PC-9 (cell line): ENCODE data around the gene GKN1. TPM values are rescaled to one million over a fixed set of nuclear protein-coding genes. Genes with fewer than 3 reads are reported as not detected.
A peak's percentile ranks its signal among the peaks of the same experiment; 100 is the strongest.

Experiments used
- BruUV-seq: library from RNA; stranded (reverse); fragments of 400-500 nt; replicated peaks from 2 replicates; lab custom pipeline; 2021; lab: Mats Ljungman, UMichigan
- CTCF ChIA-PET: fragments of 300-600 bp; sonication (Branson Sonifier 250); formaldehyde crosslinking; loops from one replicate; lab custom pipeline; 2022; ENCODE audit warnings: antibody characterized with exemption; lab: Charles Lee
- POLR2A ChIA-PET: fragments of 300-600 bp; sonication (Branson Sonifier 250); formaldehyde crosslinking; loops from one replicate; lab custom pipeline; 2022; ENCODE audit warnings: antibody characterized with exemption; ENCODE audit not compliant: unreplicated experiment; lab: Charles Lee
- DNase-seq, 2 experiments: peaks; one replicate each; pipeline versions ENCODE4 v3.0.0 to v3.0.0-alpha.2; 2015 to 2022; ENCODE audit warnings: mixed read lengths in 1 of 2
- H2AFZ ChIP-seq: fragments of 200-600 bp; sonication (generic); 2 replicates; pipeline ENCODE4 v1.8.1; 2017; ENCODE audit warnings: antibody characterized with exemption
- H3F3A ChIP-seq: fragments of 200-600 bp; sonication (generic); 2 replicates; pipeline ENCODE4 v1.8.1; 2017; ENCODE audit warnings: antibody characterized with exemption, mild to moderate bottlenecking, low read depth; ENCODE audit not compliant: insufficient read depth
- H3K27ac ChIP-seq: fragments of 200-600 bp; sonication (generic); 2 replicates; pipeline ENCODE4 v1.6.1; 2016; ENCODE audit warnings: mixed run types
- H3K27me3 ChIP-seq: fragments of 200-600 bp; sonication (generic); 2 replicates; pipeline ENCODE4 v1.6.1; 2016; ENCODE audit warnings: low read depth, mixed run types; ENCODE audit not compliant: insufficient read depth
- H3K36me3 ChIP-seq: fragments of 200-600 bp; sonication (generic); 2 replicates; pipeline ENCODE4 v1.6.1; 2016; ENCODE audit warnings: low read depth, mixed run types
- H3K4me1 ChIP-seq: fragments of 200-600 bp; sonication (generic); replicated peaks from 2 replicates; pipeline ENCODE4 v1.6.1; 2016; ENCODE audit warnings: mixed run types; ENCODE audit not compliant: insufficient read depth
- H3K4me2 ChIP-seq: fragments of 200-600 bp; sonication (generic); 2 replicates; pipeline ENCODE4 v1.6.1; 2017; ENCODE audit warnings: mixed run types
- H3K4me3 ChIP-seq: fragments of 200-600 bp; sonication (generic); 2 replicates; pipeline ENCODE4 v1.6.1; 2016; ENCODE audit warnings: mixed run types
- H3K79me2 ChIP-seq: fragments of 200-600 bp; sonication (generic); 2 replicates; pipeline ENCODE4 v1.6.1; 2017; ENCODE audit warnings: low read depth, mixed run types
- H3K9me2 ChIP-seq: fragments of 200-600 bp; sonication (generic); 2 replicates; pipeline ENCODE4 v1.8.1; 2017; ENCODE audit warnings: mild to moderate bottlenecking; ENCODE audit not compliant: insufficient read depth
- H3K9me3 ChIP-seq: fragments of 200-600 bp; sonication (generic); 2 replicates; pipeline ENCODE4 v1.8.1; 2016; ENCODE audit warnings: low read depth; ENCODE audit not compliant: insufficient read depth
- H4K20me1 ChIP-seq: fragments of 200-600 bp; sonication (generic); 2 replicates; pipeline ENCODE4 v1.8.1; 2017; ENCODE audit not compliant: insufficient read depth
- EZH2 ChIP-seq: fragments of 200-600 bp; sonication (generic); IDR thresholded peaks from 2 replicates; pipeline ENCODE4 v1.8.0; 2017; ENCODE audit warnings: antibody characterized with exemption, low read depth
- intact Hi-C: fragments of 100-400 bp; cut with micrococcal nuclease; formaldehyde crosslinking; loops from one replicate; pipeline ENCODE4 v1.10.0; 2022; ENCODE audit not compliant: unreplicated experiment
- total RNA-seq: library from RNA; stranded (reverse); gene quantifications from 2 replicates; pipeline ENCODE4 v1.2.3, GENCODE V29; 2021
- TF ChIP-seq, protein P1 (sequence below): fragments of 200-600 bp; sonication (generic); conservative IDR thresholded peaks from 2 replicates; pipeline ENCODE4 v1.6.1; 2017; ENCODE audit warnings: mixed run types, antibody characterized with exemption, mild to moderate bottlenecking, moderate library complexity

The GKN1 gene
- total RNA-seq, 1 experiment from 2014 or later, result not detected

GRCh38 chr2:68993660-68994059, 19.2 kb downstream of the GKN1 start:
- no peaks in the 10 kb centered on the region for H3K9me2 ChIP-seq
- intact Hi-C loops, result no loop called here
- ChIA-PET POLR2A (no interaction called here), CTCF (interaction anchor here (0.6 kb wide), 1 partner anchor 1299 kb away, joined by 4 read pairs; no protein-coding TSS in a partner anchor)
- no peaks in the 10 kb centered on the region for H3K79me2 ChIP-seq
- H4K20me1 ChIP-seq, result no peaks in the 10 kb centered on the region
- BruUV-seq, result no TSS peak
- H3K27me3 ChIP-seq, result no peaks in the 10 kb centered on the region
- H3F3A ChIP-seq, result no peaks in the 10 kb centered on the region
- TF ChIP-seq EZH2, result no peak
- TF ChIP-seq, protein P1, sequence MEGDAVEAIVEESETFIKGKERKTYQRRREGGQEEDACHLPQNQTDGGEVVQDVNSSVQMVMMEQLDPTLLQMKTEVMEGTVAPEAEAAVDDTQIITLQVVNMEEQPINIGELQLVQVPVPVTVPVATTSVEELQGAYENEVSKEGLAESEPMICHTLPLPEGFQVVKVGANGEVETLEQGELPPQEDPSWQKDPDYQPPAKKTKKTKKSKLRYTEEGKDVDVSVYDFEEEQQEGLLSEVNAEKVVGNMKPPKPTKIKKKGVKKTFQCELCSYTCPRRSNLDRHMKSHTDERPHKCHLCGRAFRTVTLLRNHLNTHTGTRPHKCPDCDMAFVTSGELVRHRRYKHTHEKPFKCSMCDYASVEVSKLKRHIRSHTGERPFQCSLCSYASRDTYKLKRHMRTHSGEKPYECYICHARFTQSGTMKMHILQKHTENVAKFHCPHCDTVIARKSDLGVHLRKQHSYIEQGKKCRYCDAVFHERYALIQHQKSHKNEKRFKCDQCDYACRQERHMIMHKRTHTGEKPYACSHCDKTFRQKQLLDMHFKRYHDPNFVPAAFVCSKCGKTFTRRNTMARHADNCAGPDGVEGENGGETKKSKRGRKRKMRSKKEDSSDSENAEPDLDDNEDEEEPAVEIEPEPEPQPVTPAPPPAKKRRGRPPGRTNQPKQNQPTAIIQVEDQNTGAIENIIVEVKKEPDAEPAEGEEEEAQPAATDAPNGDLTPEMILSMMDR, result no peak
- no peak overlapping the region for H3K4me3 ChIP-seq
- no peak overlapping the region for H3K27ac ChIP-seq
- no peak overlapping the region for H3K4me2 ChIP-seq
- H3K4me1 ChIP-seq, result no peaks in the 10 kb centered on the region
- H3K9me3 ChIP-seq, result no peaks in the 10 kb centered on the region
- H3K36me3 ChIP-seq, result no peaks in the 10 kb centered on the region
- DNase-seq, result no peak
- H2AFZ ChIP-seq, result no peak overlapping the region

DNA sequence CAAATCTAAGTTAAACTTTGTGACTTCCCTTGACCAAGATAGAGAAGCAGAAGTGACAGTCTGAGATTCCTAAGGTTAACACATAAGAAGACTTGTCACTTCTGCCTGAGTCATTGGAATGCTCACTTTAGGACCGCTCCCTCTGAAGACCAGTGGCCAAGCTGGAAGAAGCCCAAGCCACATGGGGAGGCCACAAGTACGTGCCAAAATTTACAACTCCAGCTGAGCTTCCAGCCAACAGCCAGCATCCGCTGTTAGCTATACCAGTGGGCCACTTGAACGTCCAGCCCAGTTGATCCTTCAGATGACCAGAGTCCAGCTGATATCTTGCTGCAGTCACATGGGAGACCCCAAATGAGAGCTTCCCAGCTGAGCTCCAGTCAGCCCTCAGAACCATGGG, 20.4 kb downstream of the GKN1 start:
- H3K9me2 ChIP-seq, result no peaks in the 10 kb centered on the region
- no peak overlapping the region for H3K4me2 ChIP-seq
- no peaks in the 10 kb centered on the region for H3K27me3 ChIP-seq
- no peaks in the 10 kb centered on the region for H3K79me2 ChIP-seq
- H2AFZ ChIP-seq, result no peak overlapping the region
- H3K4me1 ChIP-seq, result no peaks in the 10 kb centered on the region
- BruUV-seq, result no TSS peak
- no peaks in the 10 kb centered on the region for H3F3A ChIP-seq
- DNase-seq, result peak; percentile 43 to 60
- POLR2A ChIA-PET, result interaction anchor here (0.7 kb wide), 1 partner anchor 352 kb away, joined by 6 read pairs; no protein-coding TSS in a partner anchor
- CTCF ChIA-PET, result no interaction called here
- no peak for TF ChIP-seq EZH2
- TF ChIP-seq, protein P1, result no peak
- H3K36me3 ChIP-seq, result no peaks in the 10 kb centered on the region
- intact Hi-C loops, result no loop called here
- no peak overlapping the region for H3K4me3 ChIP-seq
- H3K9me3 ChIP-seq, result no peaks in the 10 kb centered on the region
- no peaks in the 10 kb centered on the region for H4K20me1 ChIP-seq
- no peak overlapping the region for H3K27ac ChIP-seq

DNA sequence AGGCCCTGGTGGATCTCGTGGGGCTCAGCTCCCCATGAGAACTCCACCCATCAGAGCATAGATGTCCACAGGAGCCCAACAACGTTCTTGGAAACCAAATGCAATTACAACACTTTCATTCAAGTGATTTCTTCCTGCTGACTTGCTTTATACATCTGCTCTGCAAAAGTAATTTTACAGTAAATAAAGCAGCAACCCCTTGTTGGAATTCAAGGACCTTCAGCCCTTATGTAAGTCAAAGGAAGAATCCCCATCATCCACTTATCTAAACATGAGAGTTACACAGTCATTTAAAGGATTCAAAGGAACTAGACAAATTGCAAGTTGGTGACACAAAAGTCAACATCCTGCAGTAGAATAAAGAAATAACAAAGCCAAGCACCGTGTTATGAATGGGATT, 21.5 kb downstream of the GKN1 start:
- ChIA-PET CTCF (interaction anchor here (0.7 kb wide), 1 partner anchor 82 kb away, joined by 4 read pairs; no protein-coding TSS in a partner anchor), POLR2A (no interaction called here)
- Histone ChIP-seq H3K4me2 (no peak overlapping the region), H3K9me2 (no peaks in the 10 kb centered on the region), H3K27me3 (no peaks in the 10 kb centered on the region), H3K27ac (no peak overlapping the region), H3K4me1 (no peaks in the 10 kb centered on the region), H3K36me3 (no peaks in the 10 kb centered on the region), H3K9me3 (no peaks in the 10 kb centered on the region), H3K79me2 (no peaks in the 10 kb centered on the region), H4K20me1 (no peaks in the 10 kb centered on the region), H3K4me3 (no peak overlapping the region), H3F3A (no peaks in the 10 kb centered on the region), H2AFZ (no peak overlapping the region)
- BruUV-seq, result no TSS peak
- TF ChIP-seq EZH2, result no peak
- TF ChIP-seq, protein P1, result no peak
- intact Hi-C loops, result no loop called here
- no peak for DNase-seq
